T-helper 2 cell (primary cell): ENCODE data around the gene NEK6.

ENCODE experiments used
- DNase-seq, 5 experiments: peaks; one replicate each; pipeline versions ENCODE4 v3.0.0 to v3.0.0-alpha.2; 2012 to 2022

The NEK6 gene

GRCh38 chr9:124296796-124297550 lies 39.2 kb downstream of the NEK6 start:
- no peak for DNase-seq

DNA sequence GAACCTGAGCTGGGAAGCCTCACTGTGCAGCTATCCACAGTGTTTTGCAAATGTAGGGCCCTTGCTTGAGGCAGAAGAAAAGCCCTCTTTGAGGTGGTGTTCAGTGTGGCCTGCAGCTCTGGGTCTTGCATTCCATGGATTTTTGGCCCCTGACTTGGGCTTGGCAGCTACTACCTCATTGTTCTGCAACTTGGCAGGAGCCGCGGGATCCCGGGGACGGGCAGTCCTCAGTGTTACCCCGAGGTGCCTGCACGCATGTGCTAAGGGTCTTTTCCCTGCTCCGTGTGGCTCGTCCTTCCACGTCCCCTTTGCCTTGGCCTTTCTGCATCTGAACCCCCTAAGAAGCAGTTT lies 39.8 kb downstream of the NEK6 start:
- no peak for DNase-seq

DNA sequence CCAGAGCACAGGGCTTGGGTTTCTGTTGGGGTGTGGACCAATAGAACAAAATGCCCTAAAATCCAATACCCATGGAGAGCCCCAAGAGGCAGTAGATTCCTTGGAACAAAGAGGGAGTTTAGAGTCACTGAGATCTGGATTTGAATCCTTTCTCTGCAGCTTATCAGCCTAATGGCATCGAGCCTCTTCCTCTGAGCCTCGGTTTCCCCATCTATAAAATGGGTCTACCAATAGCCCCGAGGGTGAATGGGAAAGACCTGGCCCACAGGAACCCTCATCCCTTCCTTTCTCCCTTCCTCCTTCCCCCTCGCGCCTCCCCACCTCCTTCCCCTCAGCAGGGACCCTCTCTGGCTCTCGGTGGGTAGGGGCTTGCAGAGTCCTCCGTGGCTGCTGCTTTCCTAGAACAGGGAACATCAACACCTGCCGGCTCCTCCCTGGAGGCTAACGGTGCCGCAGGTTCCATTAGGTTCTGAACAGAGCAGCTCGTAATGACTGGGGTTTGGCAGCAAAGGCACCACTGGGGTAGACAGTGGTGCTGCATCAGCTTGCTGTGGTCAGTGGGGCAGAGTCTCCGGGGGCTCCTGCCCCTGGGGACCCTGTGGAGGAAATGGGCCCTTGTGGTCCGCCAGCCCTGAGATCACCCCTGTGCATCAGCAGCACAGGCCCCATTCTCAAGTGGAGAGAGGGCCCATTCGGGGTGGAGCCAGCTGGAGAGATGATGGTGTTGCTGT lies 40.3 kb downstream of the NEK6 start:
- no peak for DNase-seq

DNA sequence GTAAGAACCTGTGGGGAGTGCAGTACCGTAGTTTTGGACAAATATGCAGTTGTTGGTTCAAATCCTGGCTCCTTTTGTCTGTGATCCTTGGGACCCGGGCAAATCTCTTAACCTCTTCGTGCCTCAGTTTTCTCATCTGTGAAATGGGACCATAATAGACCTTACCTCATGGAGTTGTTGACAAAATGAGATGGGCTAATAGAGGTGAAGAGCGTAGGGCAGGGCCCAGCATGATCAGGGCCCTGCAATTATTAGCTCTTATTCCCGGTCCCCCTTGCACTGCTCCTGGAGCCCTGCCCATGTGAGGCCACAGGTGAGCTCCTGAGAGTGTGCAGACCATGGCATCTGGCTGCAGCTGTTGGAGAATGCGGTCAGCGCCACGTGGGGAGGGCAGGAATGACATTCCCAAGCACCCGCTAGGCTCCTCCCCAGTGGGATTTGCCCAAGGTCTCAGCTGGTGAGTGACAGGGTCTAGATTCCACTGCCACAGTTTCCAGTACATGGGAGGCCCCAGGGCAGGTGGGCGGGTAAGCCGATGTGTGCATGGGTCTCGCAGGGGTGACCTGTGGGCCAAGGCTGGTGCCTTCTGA lies 41.0 kb downstream of the NEK6 start:
- DNase-seq = no peak

- DNase-seq = no peak
Measured at GRCh38 chr9:124299515-124300090, 41.9 kb downstream of the NEK6 start.

- DNase-seq = no peak
Measured at GRCh38 chr9:124300312-124300711, 42.6 kb downstream of the NEK6 start.

- DNase-seq = no peak
Measured at GRCh38 chr9:124302921-124303320, 45.2 kb downstream of the NEK6 start.

DNA sequence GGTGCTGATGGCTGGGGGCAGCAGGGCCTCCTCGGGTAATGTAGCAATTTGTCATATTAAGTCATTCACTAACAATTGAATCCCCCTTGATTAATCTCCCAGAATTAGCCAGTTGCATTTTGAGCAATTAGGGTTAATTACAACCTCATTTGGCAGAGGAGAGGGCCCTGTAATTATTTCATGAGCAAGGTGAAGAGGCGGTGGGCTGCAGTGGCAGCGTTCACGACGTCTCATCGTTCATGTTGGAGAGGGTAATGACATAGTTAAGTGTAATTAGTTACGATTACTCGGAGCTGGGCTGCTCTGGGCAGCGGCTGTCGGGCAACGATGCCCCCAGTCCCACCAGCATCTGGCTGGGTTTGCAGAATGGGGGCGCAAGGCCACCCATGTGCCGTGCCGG lies 46.0 kb downstream of the NEK6 start:
- DNase-seq = no peak

DNA sequence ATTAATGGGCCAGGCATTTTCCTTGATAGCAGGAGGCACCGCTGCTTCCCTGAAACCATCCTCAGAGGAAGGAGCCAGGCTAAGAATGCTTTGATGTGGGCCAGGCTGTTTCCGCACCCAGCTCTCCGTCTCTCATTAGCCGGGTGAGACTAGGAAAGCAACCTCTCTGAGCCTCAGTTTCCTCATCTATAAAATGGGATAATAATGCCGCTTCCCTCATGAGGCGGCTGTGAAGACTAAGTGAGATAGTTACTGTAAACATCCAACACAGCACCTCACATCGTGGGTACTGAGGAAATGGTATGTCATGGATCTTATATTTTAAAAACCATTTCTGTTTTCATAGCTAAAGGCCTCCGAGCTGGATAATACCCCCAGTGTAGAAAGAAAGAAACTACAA lies 46.5 kb downstream of the NEK6 start:
- DNase-seq = no peak

GRCh38 chr9:124306098-124306735 lies 48.5 kb downstream of the NEK6 start:
- no peak for DNase-seq

DNA sequence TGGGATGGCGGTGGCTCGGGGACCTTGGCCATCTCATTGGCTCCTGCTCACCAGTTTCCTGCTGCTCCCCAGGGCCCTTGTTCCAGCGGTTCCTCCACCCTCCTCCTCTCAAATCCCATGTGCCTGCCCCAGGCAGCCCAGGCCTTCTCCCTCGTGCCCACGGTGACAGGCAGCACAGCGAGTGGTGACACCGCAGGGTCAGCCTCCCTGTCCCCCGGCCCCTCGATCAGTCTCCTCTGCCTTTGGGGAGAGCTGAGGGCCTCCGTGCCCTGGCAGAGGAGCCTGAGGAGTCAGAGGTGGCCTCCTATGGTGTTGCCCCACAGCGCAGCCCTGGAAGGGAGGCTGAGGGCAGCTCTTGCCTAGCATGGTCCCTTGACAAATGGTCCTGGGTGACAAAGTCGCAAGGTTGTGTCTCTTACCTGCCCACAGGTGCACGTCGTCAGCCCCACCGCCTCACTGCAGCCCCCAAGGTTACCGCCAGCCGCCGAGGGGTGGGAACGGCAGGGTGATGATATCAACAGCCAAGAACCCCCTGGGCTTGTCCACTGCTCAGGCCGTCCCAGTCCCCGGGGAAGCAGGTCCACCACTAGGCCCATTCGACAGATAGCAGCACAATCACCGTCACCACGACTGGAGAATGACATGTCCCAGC lies 49.8 kb downstream of the NEK6 start:
- no peak for DNase-seq

DNA sequence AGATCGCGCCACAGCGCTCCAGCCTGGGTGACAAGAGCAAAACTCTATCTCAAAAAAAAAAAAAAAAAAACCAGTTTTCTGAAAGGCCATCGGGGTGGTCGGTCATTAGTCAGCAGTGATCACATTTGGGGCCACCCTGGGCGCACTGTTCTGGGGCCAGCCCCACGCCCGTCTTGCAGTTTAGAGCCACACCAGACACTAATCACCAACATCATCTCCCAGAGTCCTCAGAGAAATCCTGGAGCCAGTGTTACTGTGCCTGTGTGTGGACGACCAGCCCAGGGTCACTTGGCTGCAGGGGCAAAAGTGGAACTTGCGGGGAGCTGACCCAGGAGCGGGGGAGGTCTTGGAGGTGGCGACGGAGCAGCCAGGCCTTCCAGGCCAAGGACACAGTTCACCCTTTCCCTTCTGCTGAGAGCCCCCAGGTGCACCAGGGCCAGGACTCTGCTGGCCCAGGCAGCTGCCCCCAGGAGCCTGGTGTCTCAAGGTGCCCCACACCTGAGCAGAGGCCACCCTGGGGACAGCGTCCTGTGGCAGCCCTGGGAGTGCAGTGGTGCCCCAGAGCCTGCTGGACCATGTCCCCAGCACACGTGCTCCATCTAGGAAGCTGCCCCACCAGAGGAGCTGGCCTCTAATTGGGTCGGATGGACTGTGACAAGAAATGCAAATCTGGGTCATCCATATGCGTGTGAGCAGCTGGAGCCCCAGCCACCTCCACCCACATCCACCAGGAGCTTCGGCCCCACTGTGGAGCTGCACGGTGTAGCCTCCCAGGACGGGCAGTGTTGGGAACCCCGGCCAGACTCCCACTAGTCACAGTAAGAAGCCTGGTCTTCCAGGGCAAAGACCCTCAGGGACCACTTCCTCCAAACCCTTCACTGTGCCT lies 51.1 kb downstream of the NEK6 start:
- DNase-seq = no peak

DNA sequence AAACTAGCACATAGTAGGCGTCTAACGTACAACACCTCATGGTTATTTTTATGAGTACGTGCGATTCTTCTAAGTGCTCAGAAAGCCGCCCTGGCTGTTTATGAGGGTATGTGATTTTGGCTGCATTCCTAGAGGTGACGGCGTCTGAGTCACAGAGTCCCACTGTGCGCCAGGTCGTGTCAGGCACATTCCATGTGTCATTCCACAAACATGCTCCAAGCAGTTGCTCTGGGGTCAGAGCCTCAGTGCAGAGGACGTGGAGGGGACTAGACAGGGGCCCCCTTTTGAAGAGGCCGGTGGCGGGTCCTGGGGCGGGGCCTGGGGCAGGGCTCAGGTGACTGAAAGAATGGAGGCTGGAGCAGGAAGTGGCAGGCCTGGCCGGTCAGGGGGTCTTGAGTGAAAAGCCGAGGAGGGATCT lies 51.9 kb downstream of the NEK6 start:
- DNase-seq = no peak

GRCh38 chr9:124311283-124311682 lies 53.5 kb downstream of the NEK6 start:
- DNase-seq = no peak

GRCh38 chr9:124312290-124313265 lies 54.8 kb downstream of the NEK6 start:
- DNase-seq = no peak

GRCh38 chr9:124313940-124314339 lies 56.2 kb downstream of the NEK6 start:
- no peak for DNase-seq

DNA sequence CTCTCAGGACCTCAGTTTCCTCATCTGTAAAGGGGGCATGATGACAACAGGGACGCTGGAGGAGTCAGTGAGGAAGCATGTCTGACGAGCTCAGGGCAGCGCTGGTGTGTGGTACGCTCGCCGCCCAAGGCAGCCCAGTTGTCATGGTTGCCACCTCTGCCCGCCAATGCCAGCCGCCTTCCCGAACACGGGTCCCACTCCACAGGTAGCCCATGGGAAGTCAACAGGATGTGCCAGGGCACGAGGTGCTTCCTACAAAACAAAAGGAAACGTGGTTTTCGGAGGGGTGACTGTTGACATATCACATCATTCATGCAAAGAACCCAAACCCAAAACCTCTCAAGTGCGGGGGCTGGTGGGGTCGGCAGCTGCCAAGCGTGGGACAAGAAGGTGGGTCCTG lies 58.1 kb downstream of the NEK6 start:
- DNase-seq = no peak

DNA sequence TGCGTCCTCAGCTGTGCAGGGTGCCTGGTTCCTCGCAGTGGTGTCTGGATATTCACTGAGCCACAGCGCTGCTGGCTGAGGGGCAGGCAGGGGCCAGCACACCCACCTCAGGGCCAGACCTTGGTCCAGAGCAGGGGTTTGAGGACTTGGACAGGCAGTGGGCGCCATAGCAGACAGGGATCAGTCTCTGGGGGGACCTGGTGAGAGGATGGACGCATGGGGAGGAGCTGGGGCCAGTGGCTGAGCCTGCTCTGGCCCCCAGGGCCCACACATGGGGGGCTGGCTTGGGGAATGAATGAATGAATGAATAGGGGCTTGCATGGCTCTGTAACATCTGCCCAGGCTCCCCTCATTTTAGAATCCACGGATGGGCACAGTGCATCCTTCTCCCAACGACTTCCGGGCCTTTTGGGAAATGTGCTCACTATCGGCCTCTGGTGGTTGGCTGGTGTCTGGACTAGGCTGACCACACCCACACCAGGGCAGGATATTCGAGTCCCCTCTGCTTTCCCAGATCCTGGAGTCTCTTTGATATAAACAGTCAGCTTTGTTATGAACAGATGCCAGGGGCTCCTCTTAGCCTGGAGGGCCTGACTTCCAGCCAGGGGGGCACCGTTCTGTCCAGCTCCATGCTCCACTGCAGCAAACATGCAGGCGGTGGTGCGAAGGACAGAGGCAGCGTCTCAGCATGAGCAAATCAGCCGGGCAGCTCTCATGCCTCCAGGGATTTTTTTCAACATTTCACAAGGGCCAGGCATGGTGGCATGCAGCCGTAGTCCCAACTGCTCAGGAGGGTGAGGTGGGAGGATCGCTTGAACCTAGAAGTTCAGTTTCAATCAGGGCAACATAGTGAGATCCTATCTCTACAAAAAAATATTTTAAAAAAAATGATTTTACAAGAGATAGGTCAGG lies 62.6 kb downstream of the NEK6 start:
- peak in 2 of 5 experiments; percentile 19 to 34 for DNase-seq

DNA sequence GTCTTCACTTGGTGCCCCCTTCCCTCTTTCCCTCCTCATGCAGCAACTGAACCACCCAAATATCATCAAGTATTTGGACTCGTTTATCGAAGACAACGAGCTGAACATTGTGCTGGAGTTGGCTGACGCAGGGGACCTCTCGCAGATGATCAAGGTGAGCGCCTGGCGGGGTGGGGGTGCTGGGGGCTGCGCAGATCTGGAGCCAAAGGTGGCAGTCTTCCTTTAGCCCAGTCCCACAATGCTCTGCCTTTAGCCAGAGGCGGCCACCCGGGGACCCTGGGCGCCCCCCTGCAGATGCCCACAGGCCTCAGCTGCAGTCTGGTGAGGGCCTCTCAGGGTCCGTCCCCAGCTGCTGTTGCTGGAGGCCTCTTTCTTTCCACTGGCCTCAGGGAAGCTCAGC lies 63.7 kb downstream of the NEK6 start:
- DNase-seq = no peak
